HG03064 (cell line): ENCODE measurements around the gene ARID4B.
"Not testable (repeated sequence)": the region's sequence is repeated elsewhere in the genome, so short reads cannot be mapped to it uniquely, and the experiment has no call there.

Source experiments
- ATAC-seq: cut with Tn5 transposase; IDR thresholded peaks from one replicate; pipeline ENCODE4 v1.9.1; 2021; ENCODE audit warnings: low read depth; ENCODE audit not compliant: unreplicated experiment

The ARID4B gene

GRCh38 chr1:235327559-235328270 lies at the start of gene ARID4B:
Gene ARID4B (minus strand): TSS chr1:235328179. CDS start chr1:235326919, 1,260 bp downstream.
- ATAC-seq: peak; percentile 2

GRCh38 chr1:235375919-235376605 lies 48.1 kb upstream of the ARID4B start:
- ATAC-seq: no peak

- ATAC-seq: no peak
Measured at GRCh38 chr1:235369802-235370201, 41.8 kb upstream of the ARID4B start.

GRCh38 chr1:235368428-235368827 lies 40.4 kb upstream of the ARID4B start:
- ATAC-seq: no peak

- ATAC-seq: peak; percentile 100
Measured at GRCh38 chr1:235367000-235367908, 39.3 kb upstream of the ARID4B start, which contains the start of gene TBCE. Gene TBCE (plus strand): TSS chr1:235367427. CDS start chr1:235380050, 12,623 bp downstream.

- ATAC-seq: no peak
Measured at GRCh38 chr1:235366286-235366685, 38.3 kb upstream of the ARID4B start.

- not testable (repeated sequence) for ATAC-seq
Measured at GRCh38 chr1:235364189-235364588, 36.2 kb upstream of the ARID4B start.

GRCh38 chr1:235358899-235359298 lies 30.9 kb upstream of the ARID4B start:
- ATAC-seq: no peak

- ATAC-seq: no peak
Measured at GRCh38 chr1:235357485-235358373, 29.8 kb upstream of the ARID4B start.

- no peak for ATAC-seq
Measured at GRCh38 chr1:235351898-235352297, 23.9 kb upstream of the ARID4B start.

GRCh38 chr1:235351441-235351840 lies 23.5 kb upstream of the ARID4B start:
- ATAC-seq: no peak

GRCh38 chr1:235343726-235344125 lies 15.7 kb upstream of the ARID4B start:
- no peak for ATAC-seq

GRCh38 chr1:235342471-235342870 lies 14.5 kb upstream of the ARID4B start:
- ATAC-seq: no peak

GRCh38 chr1:235342039-235342438 lies 14.1 kb upstream of the ARID4B start:
- ATAC-seq: no peak

GRCh38 chr1:235341334-235341733 lies 13.4 kb upstream of the ARID4B start:
- ATAC-seq: no peak

- ATAC-seq: no peak
Measured at GRCh38 chr1:235339746-235340145, 11.8 kb upstream of the ARID4B start.

GRCh38 chr1:235336903-235337302 lies 8.9 kb upstream of the ARID4B start:
- ATAC-seq: no peak

- no peak for ATAC-seq
Measured at GRCh38 chr1:235331401-235331800, 3.4 kb upstream of the ARID4B start.

- no peak for ATAC-seq
Measured at GRCh38 chr1:235330918-235331285, 2.9 kb upstream of the ARID4B start.
